Measurements from ENCODE around the gene THSD4.

GRCh38 chr15:71353171-71353570, 237.9 kb downstream of the THSD4 start:
- TF ChIP-seq, protein P1, sequence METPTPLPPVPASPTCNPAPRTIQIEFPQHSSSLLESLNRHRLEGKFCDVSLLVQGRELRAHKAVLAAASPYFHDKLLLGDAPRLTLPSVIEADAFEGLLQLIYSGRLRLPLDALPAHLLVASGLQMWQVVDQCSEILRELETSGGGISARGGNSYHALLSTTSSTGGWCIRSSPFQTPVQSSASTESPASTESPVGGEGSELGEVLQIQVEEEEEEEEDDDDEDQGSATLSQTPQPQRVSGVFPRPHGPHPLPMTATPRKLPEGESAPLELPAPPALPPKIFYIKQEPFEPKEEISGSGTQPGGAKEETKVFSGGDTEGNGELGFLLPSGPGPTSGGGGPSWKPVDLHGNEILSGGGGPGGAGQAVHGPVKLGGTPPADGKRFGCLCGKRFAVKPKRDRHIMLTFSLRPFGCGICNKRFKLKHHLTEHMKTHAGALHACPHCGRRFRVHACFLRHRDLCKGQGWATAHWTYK (CRISPR knock-in tag; IDR thresholded peaks at IDR 0.05), result no peak
- TF ChIP-seq ZBED1 (IDR thresholded peaks at IDR 0.05) (no peak), ZSCAN32 (CRISPR knock-in tag; IDR thresholded peaks at IDR 0.05) (no peak), SMC3 (conservative IDR thresholded peaks at IDR 0.05; ENCODE audit: insufficient read depth, low read depth, low read length) (no peak), SIRT6 (IDR thresholded peaks at IDR 0.05; ENCODE audit: low read depth, low read length) (no peak), EGR1 (conservative IDR thresholded peaks at IDR 0.05) (no peak), ZNF274 (IDR thresholded peaks at IDR 0.05; ENCODE audit: borderline replicate concordance, low read depth, low read length) (no peak), CHD2 (IDR thresholded peaks at IDR 0.05; ENCODE audit: low read depth, low read length) (no peak)
- TF ChIP-seq, protein P2, sequence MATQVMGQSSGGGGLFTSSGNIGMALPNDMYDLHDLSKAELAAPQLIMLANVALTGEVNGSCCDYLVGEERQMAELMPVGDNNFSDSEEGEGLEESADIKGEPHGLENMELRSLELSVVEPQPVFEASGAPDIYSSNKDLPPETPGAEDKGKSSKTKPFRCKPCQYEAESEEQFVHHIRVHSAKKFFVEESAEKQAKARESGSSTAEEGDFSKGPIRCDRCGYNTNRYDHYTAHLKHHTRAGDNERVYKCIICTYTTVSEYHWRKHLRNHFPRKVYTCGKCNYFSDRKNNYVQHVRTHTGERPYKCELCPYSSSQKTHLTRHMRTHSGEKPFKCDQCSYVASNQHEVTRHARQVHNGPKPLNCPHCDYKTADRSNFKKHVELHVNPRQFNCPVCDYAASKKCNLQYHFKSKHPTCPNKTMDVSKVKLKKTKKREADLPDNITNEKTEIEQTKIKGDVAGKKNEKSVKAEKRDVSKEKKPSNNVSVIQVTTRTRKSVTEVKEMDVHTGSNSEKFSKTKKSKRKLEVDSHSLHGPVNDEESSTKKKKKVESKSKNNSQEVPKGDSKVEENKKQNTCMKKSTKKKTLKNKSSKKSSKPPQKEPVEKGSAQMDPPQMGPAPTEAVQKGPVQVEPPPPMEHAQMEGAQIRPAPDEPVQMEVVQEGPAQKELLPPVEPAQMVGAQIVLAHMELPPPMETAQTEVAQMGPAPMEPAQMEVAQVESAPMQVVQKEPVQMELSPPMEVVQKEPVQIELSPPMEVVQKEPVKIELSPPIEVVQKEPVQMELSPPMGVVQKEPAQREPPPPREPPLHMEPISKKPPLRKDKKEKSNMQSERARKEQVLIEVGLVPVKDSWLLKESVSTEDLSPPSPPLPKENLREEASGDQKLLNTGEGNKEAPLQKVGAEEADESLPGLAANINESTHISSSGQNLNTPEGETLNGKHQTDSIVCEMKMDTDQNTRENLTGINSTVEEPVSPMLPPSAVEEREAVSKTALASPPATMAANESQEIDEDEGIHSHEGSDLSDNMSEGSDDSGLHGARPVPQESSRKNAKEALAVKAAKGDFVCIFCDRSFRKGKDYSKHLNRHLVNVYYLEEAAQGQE (IDR thresholded peaks at IDR 0.05; ENCODE audit: borderline replicate concordance), result no peak
- TF ChIP-seq, protein P2 (CRISPR knock-in tag; IDR thresholded peaks at IDR 0.05; ENCODE audit: low read depth), result no peak
